Natural killer cell treated with Interleukin-12 subunit alpha and Interleukin-12 subunit beta and Interleukin-15 and Interleukin-18, amount 100 ng/mL, for 72 hours (primary cell): Measurements from ENCODE around the gene ALG6. TPM values are rescaled to one million over a fixed set of nuclear protein-coding genes. Genes with fewer than 3 reads are reported as not detected.
"Not testable (repeated sequence)": the region's sequence is repeated elsewhere in the genome, so short reads cannot be mapped to it uniquely, and the experiment has no call there.

ENCODE experiments used
- ATAC-seq, 2 donors: fragments of 150-1000 bp; cut with Tn5 transposase in 1 of 2; sonication (Bioruptor Pico), chemical (Tn5 transposase) in 1 of 2; 2 replicates each; pipeline ENCODE4 v1.10.0; 2021
- DNase-seq: peaks from one replicate; pipeline ENCODE4 v3.0.0; 2022; ENCODE audit warnings: low spot score
- H3K27ac Mint-ChIP-seq, 2 donors: 1 replicate in 1 of 2; 2 replicates in 1 of 2; pipeline ENCODE4 v1.8.0; 2022; ENCODE audit warnings: mixed read lengths in 2 of 2, mild to moderate bottlenecking in 1 of 2, moderate library complexity in 1 of 2
- H3K27me3 Mint-ChIP-seq, 2 donors: 1 replicate in 1 of 2; 2 replicates in 1 of 2; pipeline ENCODE4 v1.8.0; 2022; ENCODE audit warnings: mixed read lengths in 2 of 2
- H3K36me3 Mint-ChIP-seq: one replicate; pipeline ENCODE4 v1.8.0; 2022; ENCODE audit warnings: mixed read lengths
- H3K4me1 Mint-ChIP-seq, 2 donors: 1 replicate in 1 of 2; 2 replicates in 1 of 2; pipeline ENCODE4 v1.8.0; 2022; ENCODE audit warnings: low read depth in 2 of 2, mixed read lengths in 2 of 2, mild to moderate bottlenecking in 1 of 2
- H3K4me3 Mint-ChIP-seq: one replicate; pipeline ENCODE4 v1.8.0; 2022; ENCODE audit warnings: mixed read lengths
- H3K9me3 Mint-ChIP-seq: 2 replicates; pipeline ENCODE4 v1.8.0; 2022; ENCODE audit warnings: mixed read lengths
- total RNA-seq, 2 donors: library from RNA; stranded (reverse); gene quantifications; one replicate each; pipeline ENCODE4 v1.2.3, GENCODE V29; 2022

Gene ALG6
- total RNA-seq, 2 donors from 2014 or later: 18.3 to 21.3 TPM

- peaks cover 30% of the 10 kb centered on the region for H3K36me3 Mint-ChIP-seq
- H3K27ac Mint-ChIP-seq: no peak overlapping the region
- H3K4me3 Mint-ChIP-seq: no peak overlapping the region
- peaks cover 4 to 5% of the 10 kb centered on the region in 2 donors for H3K4me1 Mint-ChIP-seq
- ATAC-seq: no peak
- no peaks in the 10 kb centered on the region for H3K9me3 Mint-ChIP-seq
- DNase-seq: no peak
- no peaks in the 10 kb centered on the region for H3K27me3 Mint-ChIP-seq
Observed at GRCh38 chr1:63461661-63462230, 94.3 kb downstream of the ALG6 start.

GRCh38 chr1:63463248-63463647, 95.8 kb downstream of the ALG6 start:
- H3K9me3 Mint-ChIP-seq: no peaks in the 10 kb centered on the region
- DNase-seq: no peak
- peak in 1 of 2 donors; percentile 46 for ATAC-seq
- H3K4me1 Mint-ChIP-seq: peaks cover 4 to 5% of the 10 kb centered on the region in 2 donors
- no peak overlapping the region for H3K4me3 Mint-ChIP-seq
- H3K27me3 Mint-ChIP-seq: no peaks in the 10 kb centered on the region
- H3K27ac Mint-ChIP-seq: peak overlapping the region; percentile 19 to 52
- peaks cover 22% of the 10 kb centered on the region for H3K36me3 Mint-ChIP-seq

- Mint-ChIP-seq H3K27ac (no peak overlapping the region), H3K4me3 (no peak overlapping the region), H3K9me3 (no peaks in the 10 kb centered on the region), H3K36me3 (peaks cover 15% of the 10 kb centered on the region), H3K4me1 (peaks cover 4 to 5% of the 10 kb centered on the region in 2 donors), H3K27me3 (no peaks in the 10 kb centered on the region)
- ATAC-seq (no peak), DNase-seq (no peak)
Observed at GRCh38 chr1:63466181-63466580, 98.8 kb downstream of the ALG6 start.

- Mint-ChIP-seq H3K4me3 (no peak overlapping the region), H3K36me3 (peaks cover 9% of the 10 kb centered on the region), H3K27ac (no peak overlapping the region), H3K9me3 (no peaks in the 10 kb centered on the region), H3K27me3 (no peaks in the 10 kb centered on the region), H3K4me1 (peaks cover 4 to 5% of the 10 kb centered on the region in 2 donors)
- no peak for ATAC-seq
- DNase-seq: no peak
Observed at GRCh38 chr1:63466759-63467158, 99.3 kb downstream of the ALG6 start.

GRCh38 chr1:63468683-63469082, 101.3 kb downstream of the ALG6 start:
- not testable (repeated sequence) for H3K27ac Mint-ChIP-seq, H3K27me3 Mint-ChIP-seq, H3K36me3 Mint-ChIP-seq, DNase-seq, H3K9me3 Mint-ChIP-seq, H3K4me3 Mint-ChIP-seq, ATAC-seq, H3K4me1 Mint-ChIP-seq

- H3K36me3 Mint-ChIP-seq: no peaks in the 10 kb centered on the region
- no peaks in the 10 kb centered on the region for H3K9me3 Mint-ChIP-seq
- no peak overlapping the region for H3K27ac Mint-ChIP-seq
- DNase-seq (no peak), ATAC-seq (no peak)
- no peaks in the 10 kb centered on the region for H3K4me1 Mint-ChIP-seq
- H3K27me3 Mint-ChIP-seq: no peaks in the 10 kb centered on the region
- H3K4me3 Mint-ChIP-seq: no peak overlapping the region
Observed at GRCh38 chr1:63475761-63476160, 108.3 kb downstream of the ALG6 start.

GRCh38 chr1:63480057-63480456, 112.6 kb downstream of the ALG6 start:
- no peaks in the 10 kb centered on the region for H3K27me3 Mint-ChIP-seq
- H3K36me3 Mint-ChIP-seq: no peaks in the 10 kb centered on the region
- no peaks in the 10 kb centered on the region for H3K9me3 Mint-ChIP-seq
- H3K4me1 Mint-ChIP-seq: no peaks in the 10 kb centered on the region
- no peak for DNase-seq
- no peak overlapping the region for H3K4me3 Mint-ChIP-seq
- ATAC-seq: no peak
- no peak overlapping the region for H3K27ac Mint-ChIP-seq

GRCh38 chr1:63486629-63487028, 119.2 kb downstream of the ALG6 start:
- ATAC-seq (no peak), DNase-seq (no peak)
- H3K27ac Mint-ChIP-seq: no peak overlapping the region
- H3K9me3 Mint-ChIP-seq: no peaks in the 10 kb centered on the region
- no peaks in the 10 kb centered on the region for H3K4me1 Mint-ChIP-seq
- H3K36me3 Mint-ChIP-seq: no peaks in the 10 kb centered on the region
- no peak overlapping the region for H3K4me3 Mint-ChIP-seq
- H3K27me3 Mint-ChIP-seq: no peaks in the 10 kb centered on the region

GRCh38 chr1:63487336-63488065, 120.1 kb downstream of the ALG6 start:
- Mint-ChIP-seq H3K27me3 (no peaks in the 10 kb centered on the region), H3K27ac (no peak overlapping the region), H3K4me3 (no peak overlapping the region), H3K36me3 (no peaks in the 10 kb centered on the region), H3K9me3 (no peaks in the 10 kb centered on the region), H3K4me1 (no peaks in the 10 kb centered on the region)
- ATAC-seq (no peak), DNase-seq (no peak)

Other genes with a start within 250 kb of the ALG6 start
- not detected for gene FOXD3, start 45.1 kb upstream of the ALG6 start, total RNA-seq
- 10 to 100 TPM; 35.0 to 48.3 TPM for gene ITGB3BP, start 155.6 kb downstream of the ALG6 start, total RNA-seq
- gene EFCAB7, start 155.9 kb downstream of the ALG6 start, total RNA-seq: 1 to 10 TPM; 3.7 to 7.1 TPM
- 10 to 100 TPM; 43.7 to 54.6 TPM for gene PGM1, start 225.8 kb downstream of the ALG6 start, total RNA-seq